Mucosa of stomach (tissue), 1 donor: ENCODE results near the gene FLNC.

Experiments
- H3K27me3 ChIP-seq: one replicate; pipeline ENCODE4 v1.7.0; 2013; ENCODE audit warnings: mild to moderate bottlenecking, low read length; ENCODE audit not compliant: control insufficient read depth, insufficient read depth
- H3K36me3 ChIP-seq: one replicate; pipeline ENCODE4 v1.7.0; 2013; ENCODE audit warnings: low read length; ENCODE audit not compliant: control insufficient read depth, insufficient read depth
- H3K4me1 ChIP-seq: one replicate; pipeline ENCODE4 v1.7.0; 2013; ENCODE audit warnings: mild to moderate bottlenecking, low read length; ENCODE audit not compliant: control insufficient read depth, insufficient read depth
- H3K4me3 ChIP-seq: one replicate; pipeline ENCODE4 v1.7.0; 2013; ENCODE audit warnings: low read length
- H3K9ac ChIP-seq: one replicate; pipeline ENCODE4 v1.7.0; 2013; ENCODE audit warnings: mild to moderate bottlenecking, low read length, moderate library complexity
- H3K9me3 ChIP-seq: one replicate; pipeline ENCODE4 v1.7.0; 2013; ENCODE audit warnings: mild to moderate bottlenecking, low read length, moderate library complexity; ENCODE audit not compliant: control insufficient read depth
- donor health status: Pancreatic carcinoma.

Gene FLNC

GRCh38 chr7:128827248-128827958 lies 2.8 kb upstream of the FLNC start:
- Histone ChIP-seq H3K4me3 (no peak overlapping the region), H3K36me3 (no peaks in the 10 kb centered on the region), H3K9me3 (no peaks in the 10 kb centered on the region), H3K9ac (no peak overlapping the region), H3K4me1 (peaks cover 7% of the 10 kb centered on the region), H3K27me3 (peaks cover 41% of the 10 kb centered on the region)

GRCh38 chr7:128827971-128828711 lies 2.1 kb upstream of the FLNC start:
- no peaks in the 10 kb centered on the region for H3K9me3 ChIP-seq
- H3K9ac ChIP-seq, result no peak overlapping the region
- peaks cover 7% of the 10 kb centered on the region for H3K4me1 ChIP-seq
- peaks cover 48% of the 10 kb centered on the region for H3K27me3 ChIP-seq
- no peaks in the 10 kb centered on the region for H3K36me3 ChIP-seq
- no peak overlapping the region for H3K4me3 ChIP-seq

- no peak overlapping the region for H3K4me3 ChIP-seq
- peaks cover 7% of the 10 kb centered on the region for H3K4me1 ChIP-seq
- no peaks in the 10 kb centered on the region for H3K9me3 ChIP-seq
- H3K36me3 ChIP-seq, result no peaks in the 10 kb centered on the region
- H3K9ac ChIP-seq, result peak overlapping the region; percentile 18
- H3K27me3 ChIP-seq, result peaks cover 51% of the 10 kb centered on the region
Observed at GRCh38 chr7:128829391-128830166, 627 bp upstream of the FLNC start.

- Histone ChIP-seq H3K27me3 (peaks cover 51% of the 10 kb centered on the region), H3K4me1 (peaks cover 7% of the 10 kb centered on the region), H3K9ac (peak overlapping the region; percentile 28), H3K4me3 (no peak overlapping the region), H3K9me3 (no peaks in the 10 kb centered on the region), H3K36me3 (no peaks in the 10 kb centered on the region)
Observed at GRCh38 chr7:128831178-128831993, 1.2 kb downstream of the FLNC start.

- Histone ChIP-seq H3K36me3 (no peaks in the 10 kb centered on the region), H3K9ac (peak overlapping the region; percentile 22), H3K27me3 (peaks cover 51% of the 10 kb centered on the region), H3K4me3 (no peak overlapping the region), H3K4me1 (peaks cover 7% of the 10 kb centered on the region), H3K9me3 (no peaks in the 10 kb centered on the region)
Observed at GRCh38 chr7:128831994-128832879, 2.0 kb downstream of the FLNC start.

GRCh38 chr7:128832880-128833147 lies 2.6 kb downstream of the FLNC start:
- H3K9ac ChIP-seq, result peak overlapping the region; percentile 22

GRCh38 chr7:128833148-128833945 lies 3.1 kb downstream of the FLNC start:
- Histone ChIP-seq H3K9me3 (no peaks in the 10 kb centered on the region), H3K9ac (peak overlapping the region; percentile 22), H3K36me3 (no peaks in the 10 kb centered on the region), H3K27me3 (peaks cover 43% of the 10 kb centered on the region), H3K4me1 (peaks cover 7% of the 10 kb centered on the region), H3K4me3 (no peak overlapping the region)

More at GRCh38 chr7:128832880-128833147, 2.6 kb downstream of the FLNC start:
- Histone ChIP-seq H3K36me3 (no peaks in the 10 kb centered on the region), H3K27me3 (peaks cover 48% of the 10 kb centered on the region), H3K4me1 (peaks cover 7% of the 10 kb centered on the region), H3K4me3 (no peak overlapping the region), H3K9me3 (no peaks in the 10 kb centered on the region)

- H3K4me3 ChIP-seq, result no peak overlapping the region
- no peaks in the 10 kb centered on the region for H3K9me3 ChIP-seq
- peaks cover 39% of the 10 kb centered on the region for H3K27me3 ChIP-seq
- H3K4me1 ChIP-seq, result peaks cover 7% of the 10 kb centered on the region
- no peak overlapping the region for H3K9ac ChIP-seq
- no peaks in the 10 kb centered on the region for H3K36me3 ChIP-seq
Observed at GRCh38 chr7:128833946-128834325, 3.7 kb downstream of the FLNC start.

GRCh38 chr7:128835231-128835751 lies 5.1 kb downstream of the FLNC start:
- no peaks in the 10 kb centered on the region for H3K9me3 ChIP-seq
- H3K36me3 ChIP-seq, result no peaks in the 10 kb centered on the region
- no peak overlapping the region for H3K9ac ChIP-seq
- H3K4me1 ChIP-seq, result peaks cover 4% of the 10 kb centered on the region
- no peak overlapping the region for H3K4me3 ChIP-seq
- peaks cover 30% of the 10 kb centered on the region for H3K27me3 ChIP-seq

- no peaks in the 10 kb centered on the region for H3K36me3 ChIP-seq
- peaks cover 6% of the 10 kb centered on the region for H3K4me1 ChIP-seq
- H3K27me3 ChIP-seq, result peaks cover 23% of the 10 kb centered on the region
- H3K4me3 ChIP-seq, result no peak overlapping the region
- no peaks in the 10 kb centered on the region for H3K9me3 ChIP-seq
- H3K9ac ChIP-seq, result no peak overlapping the region
Observed at GRCh38 chr7:128835790-128836641, 5.8 kb downstream of the FLNC start.
